Measurements from ENCODE around the gene LINC01488.

DNA sequence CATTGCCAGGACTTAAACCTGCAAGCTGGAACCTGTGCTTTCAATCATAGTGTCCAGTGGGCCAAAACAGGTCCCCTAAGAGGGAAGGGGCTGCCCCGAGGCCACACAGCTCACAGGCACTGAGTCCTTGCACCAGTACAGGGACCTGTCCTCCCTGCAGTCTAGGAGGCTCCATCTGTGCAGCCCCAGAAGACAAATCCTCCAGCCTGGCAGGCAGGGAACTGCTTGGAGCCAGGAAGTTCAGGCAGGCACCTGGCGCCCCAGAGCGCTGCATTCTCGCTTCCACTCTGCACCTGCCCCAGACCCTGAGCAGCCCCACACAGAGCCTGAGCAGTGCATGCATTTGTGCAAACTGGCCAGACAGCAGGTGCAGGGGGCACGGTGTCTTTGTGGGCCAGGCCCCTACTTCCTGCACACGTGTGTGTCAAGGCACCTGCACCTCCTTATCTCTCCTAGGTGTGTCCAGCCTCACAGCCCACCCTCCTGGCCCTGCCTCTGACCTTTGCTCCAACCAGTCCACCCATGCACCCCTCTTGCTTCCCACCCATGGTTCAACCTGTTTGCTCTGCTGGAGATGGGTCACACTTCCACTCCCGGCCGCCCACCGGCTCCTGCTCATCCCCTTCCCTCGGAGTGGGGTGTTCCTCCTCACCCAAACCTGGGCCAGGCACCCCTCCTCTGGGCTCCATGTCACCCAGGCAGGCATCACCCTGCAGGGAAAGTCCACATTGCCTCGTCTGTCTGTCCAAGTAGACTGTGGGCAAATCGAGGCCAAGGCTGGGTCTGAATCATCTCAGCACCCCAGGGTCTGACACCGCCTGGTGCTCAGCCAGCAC is 19.0 kb downstream of the LINC01488 start:
- TF ChIP-seq, protein P1, sequence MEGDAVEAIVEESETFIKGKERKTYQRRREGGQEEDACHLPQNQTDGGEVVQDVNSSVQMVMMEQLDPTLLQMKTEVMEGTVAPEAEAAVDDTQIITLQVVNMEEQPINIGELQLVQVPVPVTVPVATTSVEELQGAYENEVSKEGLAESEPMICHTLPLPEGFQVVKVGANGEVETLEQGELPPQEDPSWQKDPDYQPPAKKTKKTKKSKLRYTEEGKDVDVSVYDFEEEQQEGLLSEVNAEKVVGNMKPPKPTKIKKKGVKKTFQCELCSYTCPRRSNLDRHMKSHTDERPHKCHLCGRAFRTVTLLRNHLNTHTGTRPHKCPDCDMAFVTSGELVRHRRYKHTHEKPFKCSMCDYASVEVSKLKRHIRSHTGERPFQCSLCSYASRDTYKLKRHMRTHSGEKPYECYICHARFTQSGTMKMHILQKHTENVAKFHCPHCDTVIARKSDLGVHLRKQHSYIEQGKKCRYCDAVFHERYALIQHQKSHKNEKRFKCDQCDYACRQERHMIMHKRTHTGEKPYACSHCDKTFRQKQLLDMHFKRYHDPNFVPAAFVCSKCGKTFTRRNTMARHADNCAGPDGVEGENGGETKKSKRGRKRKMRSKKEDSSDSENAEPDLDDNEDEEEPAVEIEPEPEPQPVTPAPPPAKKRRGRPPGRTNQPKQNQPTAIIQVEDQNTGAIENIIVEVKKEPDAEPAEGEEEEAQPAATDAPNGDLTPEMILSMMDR (IDR thresholded peaks at IDR 0.05) = no peak
- TF ChIP-seq POLR2AphosphoS5 (IDR thresholded peaks at IDR 0.05; ENCODE audit: low read depth, low read length) (no peak), TAF1 (IDR thresholded peaks at IDR 0.05; ENCODE audit: borderline replicate concordance, low read depth, low read length) (no peak), YY1 (IDR thresholded peaks at IDR 0.05; ENCODE audit: low read depth) (no peak), RFX5 (IDR thresholded peaks at IDR 0.05; ENCODE audit: low read length) (no peak), FOXJ3 (CRISPR knock-in tag; IDR thresholded peaks at IDR 0.05) (no peak), SMC3 (IDR thresholded peaks at IDR 0.05; ENCODE audit: low read depth, low read length) (no peak)
- TF ChIP-seq, protein P2, sequence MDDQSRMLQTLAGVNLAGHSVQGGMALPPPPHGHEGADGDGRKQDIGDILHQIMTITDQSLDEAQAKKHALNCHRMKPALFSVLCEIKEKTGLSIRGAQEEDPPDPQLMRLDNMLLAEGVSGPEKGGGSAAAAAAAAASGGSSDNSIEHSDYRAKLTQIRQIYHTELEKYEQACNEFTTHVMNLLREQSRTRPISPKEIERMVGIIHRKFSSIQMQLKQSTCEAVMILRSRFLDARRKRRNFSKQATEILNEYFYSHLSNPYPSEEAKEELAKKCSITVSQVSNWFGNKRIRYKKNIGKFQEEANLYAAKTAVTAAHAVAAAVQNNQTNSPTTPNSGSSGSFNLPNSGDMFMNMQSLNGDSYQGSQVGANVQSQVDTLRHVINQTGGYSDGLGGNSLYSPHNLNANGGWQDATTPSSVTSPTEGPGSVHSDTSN (IDR thresholded peaks at IDR 0.05) = no peak
